ENCODE results near the gene ABCB8. TPM values are rescaled to one million over a fixed set of nuclear protein-coding genes. Genes with fewer than 3 reads are reported as not detected.

Gene ABCB8
- total and polyA plus RNA-seq, 2 of the 4 experiments (the other 2 are of a cell fraction), result 16.3 to 26.8 TPM

DNA sequence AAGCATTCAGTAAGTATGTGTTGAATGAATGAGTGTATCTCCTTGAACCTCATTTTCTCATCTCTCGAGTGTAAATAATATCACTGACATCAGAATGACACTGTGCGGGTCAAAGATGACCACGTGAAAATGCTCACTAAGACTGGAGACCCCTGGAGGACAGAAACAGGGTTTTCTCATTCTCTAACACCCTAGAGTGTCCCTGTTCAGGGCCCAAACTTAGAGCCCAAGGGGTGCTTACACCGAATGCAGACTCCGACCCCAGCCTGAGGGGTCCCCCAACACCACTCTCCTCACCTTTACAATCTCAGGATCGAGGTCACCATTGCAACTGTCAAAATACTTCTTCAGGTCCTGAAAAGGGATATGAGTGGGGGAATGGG lies 28.0 kb downstream of the ABCB8 start:
- H3K79me1 ChIP-seq (ENCODE audit: low read depth in 1 of 2, low read length in 2 of 2), result peaks cover 9 to 39% of the 10 kb centered on the region in 2 experiments
- H3K18ac ChIP-seq (ENCODE audit: low read depth, low read length), result no peak overlapping the region
- no peak overlapping the region for H3K9ac ChIP-seq (ENCODE audit: low read depth, low read length)
- H4K5ac ChIP-seq (ENCODE audit: low read depth, low read length), result no peak overlapping the region
- H4K91ac ChIP-seq (ENCODE audit: insufficient read depth, low read depth, low read length), result no peak overlapping the region
- no peak overlapping the region for H2AK9ac ChIP-seq (replicated peaks; ENCODE audit: low read depth, low read length, poor library complexity)
- H3K23ac ChIP-seq (ENCODE audit: low read depth, low read length), result no peak overlapping the region
- H3K27ac ChIP-seq (ENCODE audit: insufficient read depth, low read length), result no peak overlapping the region
- no TSS peak for BruUV-seq (replicated peaks)
- peaks cover 25% of the 10 kb centered on the region for H3K4me1 ChIP-seq (ENCODE audit: control insufficient read depth, insufficient read depth, low read length)
- no peak overlapping the region for H2BK5ac ChIP-seq (ENCODE audit: low read depth, low read length, poor library complexity, severe bottlenecking)
- ChIA-PET POLR2A (ENCODE audit: unreplicated experiment) (no interaction called here), CTCF (no interaction called here)
- peaks cover 6% of the 10 kb centered on the region; the same call in 1 of the 2 replicates for H4K20me1 ChIP-seq (ENCODE audit: insufficient read depth, low read length)
- in situ Hi-C loops (cut with MboI; ENCODE audit: low sequenced_read_pairs), result no loop called here
- peaks cover 7% of the 10 kb centered on the region; the same call in 1 of the 2 replicates for H3K9me1 ChIP-seq (ENCODE audit: insufficient read depth, low read length)
- H3K9me3 ChIP-seq (ENCODE audit: control insufficient read depth, insufficient read depth, low read length), result no peaks in the 10 kb centered on the region
- H2AFZ ChIP-seq (replicated peaks; ENCODE audit: low read length, poor library complexity), result no peak overlapping the region
- ATAC-seq (ENCODE audit: low read depth) (no peak), DNase-seq (no peak)
- H3K36me3 ChIP-seq (ENCODE audit: control insufficient read depth, insufficient read depth, low read length), result no peaks in the 10 kb centered on the region
- TF ChIP-seq, protein P1, sequence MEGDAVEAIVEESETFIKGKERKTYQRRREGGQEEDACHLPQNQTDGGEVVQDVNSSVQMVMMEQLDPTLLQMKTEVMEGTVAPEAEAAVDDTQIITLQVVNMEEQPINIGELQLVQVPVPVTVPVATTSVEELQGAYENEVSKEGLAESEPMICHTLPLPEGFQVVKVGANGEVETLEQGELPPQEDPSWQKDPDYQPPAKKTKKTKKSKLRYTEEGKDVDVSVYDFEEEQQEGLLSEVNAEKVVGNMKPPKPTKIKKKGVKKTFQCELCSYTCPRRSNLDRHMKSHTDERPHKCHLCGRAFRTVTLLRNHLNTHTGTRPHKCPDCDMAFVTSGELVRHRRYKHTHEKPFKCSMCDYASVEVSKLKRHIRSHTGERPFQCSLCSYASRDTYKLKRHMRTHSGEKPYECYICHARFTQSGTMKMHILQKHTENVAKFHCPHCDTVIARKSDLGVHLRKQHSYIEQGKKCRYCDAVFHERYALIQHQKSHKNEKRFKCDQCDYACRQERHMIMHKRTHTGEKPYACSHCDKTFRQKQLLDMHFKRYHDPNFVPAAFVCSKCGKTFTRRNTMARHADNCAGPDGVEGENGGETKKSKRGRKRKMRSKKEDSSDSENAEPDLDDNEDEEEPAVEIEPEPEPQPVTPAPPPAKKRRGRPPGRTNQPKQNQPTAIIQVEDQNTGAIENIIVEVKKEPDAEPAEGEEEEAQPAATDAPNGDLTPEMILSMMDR (conservative IDR thresholded peaks at IDR 0.05; ENCODE audit: low read depth, low read length), result 0 out of 2 replicates have a peak, but pooled peaks have one; percentile 5
- no peak for TF ChIP-seq MAFK (IDR thresholded peaks at IDR 0.05; ENCODE audit: low read depth, low read length)
- no peak overlapping the region for H3K4me2 ChIP-seq (ENCODE audit: low read depth, low read length)
- no peak overlapping the region for H2AK5ac ChIP-seq (ENCODE audit: low read depth, low read length)
- H3K4me3 ChIP-seq (ENCODE audit: insufficient read depth, low read depth, low read length), result no peak overlapping the region
- H3K4ac ChIP-seq (ENCODE audit: low read depth, low read length), result no peak overlapping the region
- H2BK120ac ChIP-seq (ENCODE audit: low read depth, low read length), result no peak overlapping the region
- intact Hi-C loops (cut with micrococcal nuclease), result no loop called here
- no peaks in the 10 kb centered on the region for H3K27me3 ChIP-seq (ENCODE audit: control insufficient read depth, insufficient read depth, low read length)
- no peak overlapping the region for H3K14ac ChIP-seq (replicated peaks; ENCODE audit: low read depth, low read length)
- dilution Hi-C loops (cut with HindIII; ENCODE audit: low sequenced_read_pairs, unreplicated experiment), result no loop called here
- H2BK20ac ChIP-seq (ENCODE audit: low read depth, low read length), result no peak overlapping the region
- WGBS, 2 experiments (ENCODE audit: extremely low coverage in 2 of 2, insufficient read length in 1 of 2), result 80% methylated on average over 1 of the region's 6 CpGs; no CpG with 5 or more reads in 1 of the 2 experiments
- no peak overlapping the region for H2BK15ac ChIP-seq (ENCODE audit: low read depth, low read length)
- no peak overlapping the region for H3K56ac ChIP-seq (ENCODE audit: extremely low read depth, insufficient read depth, low read length)
- no peak overlapping the region for H4K8ac ChIP-seq (ENCODE audit: low read depth in 2 of 2, low read length in 2 of 2)
